ENCODE results near the gene SPOCK2. TPM values are rescaled to one million over a fixed set of nuclear protein-coding genes. Genes with fewer than 3 reads are reported as not detected.

The SPOCK2 gene
- polyA plus RNA-seq, 1 experiment = 0.04 TPM

- H3K4me3 ChIP-seq (ENCODE audit: low read depth, low read length) = no peak overlapping the region
- H3K36me3 ChIP-seq (ENCODE audit: control insufficient read depth, insufficient read depth, low read length) = no peaks in the 10 kb centered on the region
- POLR2A ChIA-PET = no interaction called here
- peaks cover 12% of the 10 kb centered on the region for H3K27me3 ChIP-seq (ENCODE audit: control insufficient read depth, insufficient read depth, low read length)
- CTCF ChIA-PET = interaction anchor here (0.6 to 2.8 kb wide), 8 partner anchors 9 to 308 kb away, joined by 3 to 8 read pairs (median 3); no protein-coding TSS in a partner anchor
- no peak for TF ChIP-seq CTCF (IDR thresholded peaks at IDR 0.05; ENCODE audit: insufficient read depth, low read depth, low read length)
- DNase-seq (ENCODE audit: low read depth) = no peak
Measured at GRCh38 chr10:72031706-72032105, 56.6 kb downstream of the SPOCK2 start.

GRCh38 chr10:72030762-72031543 lies 57.4 kb downstream of the SPOCK2 start:
- Histone ChIP-seq H3K4me3 (ENCODE audit: low read depth, low read length) (no peak overlapping the region), H3K27me3 (ENCODE audit: control insufficient read depth, insufficient read depth, low read length) (peaks cover 12% of the 10 kb centered on the region), H3K36me3 (ENCODE audit: control insufficient read depth, insufficient read depth, low read length) (no peaks in the 10 kb centered on the region)
- ChIA-PET CTCF (interaction anchor here (0.6 to 2.8 kb wide), 9 partner anchors 10 to 309 kb away, joined by 3 to 8 read pairs (median 3); no protein-coding TSS in a partner anchor), POLR2A (no interaction called here)
- no peak for DNase-seq (ENCODE audit: low read depth)
- TF ChIP-seq CTCF (IDR thresholded peaks at IDR 0.05; ENCODE audit: insufficient read depth, low read depth, low read length) = no peak

- no peaks in the 10 kb centered on the region for H3K36me3 ChIP-seq (ENCODE audit: control insufficient read depth, insufficient read depth, low read length)
- H3K27me3 ChIP-seq (ENCODE audit: control insufficient read depth, insufficient read depth, low read length) = peaks cover 13% of the 10 kb centered on the region
- TF ChIP-seq CTCF (IDR thresholded peaks at IDR 0.05; ENCODE audit: insufficient read depth, low read depth, low read length) = no peak
- no peak overlapping the region for H3K4me3 ChIP-seq (ENCODE audit: low read depth, low read length)
- ChIA-PET POLR2A (no interaction called here), CTCF (interaction anchor here (0.6 kb wide), 1 partner anchor 292 kb away, joined by 3 read pairs; no protein-coding TSS in a partner anchor)
- DNase-seq (ENCODE audit: low read depth) = no peak
Measured at GRCh38 chr10:72029414-72029813, 58.9 kb downstream of the SPOCK2 start.

- Histone ChIP-seq H3K36me3 (ENCODE audit: control insufficient read depth, insufficient read depth, low read length) (no peaks in the 10 kb centered on the region), H3K4me3 (ENCODE audit: low read depth, low read length) (no peak overlapping the region), H3K27me3 (ENCODE audit: control insufficient read depth, insufficient read depth, low read length) (peaks cover 13% of the 10 kb centered on the region)
- no peak for DNase-seq (ENCODE audit: low read depth)
- TF ChIP-seq CTCF (IDR thresholded peaks at IDR 0.05; ENCODE audit: insufficient read depth, low read depth, low read length) = no peak
- ChIA-PET POLR2A (no interaction called here), CTCF (no interaction called here)
Measured at GRCh38 chr10:72027498-72027897, 60.9 kb downstream of the SPOCK2 start.

GRCh38 chr10:72026278-72027111 lies 61.9 kb downstream of the SPOCK2 start:
- H3K36me3 ChIP-seq (ENCODE audit: control insufficient read depth, insufficient read depth, low read length) = no peaks in the 10 kb centered on the region
- DNase-seq (ENCODE audit: low read depth) = no peak
- peaks cover 7% of the 10 kb centered on the region for H3K27me3 ChIP-seq (ENCODE audit: control insufficient read depth, insufficient read depth, low read length)
- no peak for TF ChIP-seq CTCF (IDR thresholded peaks at IDR 0.05; ENCODE audit: insufficient read depth, low read depth, low read length)
- CTCF ChIA-PET = interaction anchor here (0.5 kb wide), 1 partner anchor 1565 kb away, joined by 3 read pairs; no protein-coding TSS in a partner anchor
- H3K4me3 ChIP-seq (ENCODE audit: low read depth, low read length) = no peak overlapping the region
- POLR2A ChIA-PET = no interaction called here
